K562 (cell line): Measurements from ENCODE around the gene NEDD4. TPM values are rescaled to one million over a fixed set of nuclear protein-coding genes. Genes with fewer than 3 reads are reported as not detected.

ENCODE experiments used
- ATAC-seq: fragments of 200-7000 bp; cut with Tn5 transposase; 3 replicates; pipeline ENCODE4 v1.9.1; 2020; ENCODE audit warnings: moderate library complexity
- BruUV-seq: library from RNA; stranded (reverse); fragments of 400-500 nt; replicated peaks from 2 replicates; lab custom pipeline; 2021; lab: Mats Ljungman, UMichigan
- CTCF ChIA-PET: fragments of 300-600 bp; formaldehyde crosslinking; extraction: SDS; loops from one replicate; lab custom pipeline; 2021; ENCODE audit warnings: low intra/inter-chr PET ratio; lab: Yijun Ruan, JAX
- POLR2A ChIA-PET: fragments of 300-600, 350-650 bp; sonication (Branson Sonifier 250); formaldehyde crosslinking; extraction: SDS; loops from one replicate; lab custom pipeline; 2021; ENCODE audit warnings: antibody characterized with exemption, inconsistent platforms; lab: Yijun Ruan, JAX
- DNase-seq, 4 experiments: peaks; one replicate each; pipeline versions ENCODE4 v3.0.0 to v3.0.0-alpha.2; 2011 to 2018; ENCODE audit warnings: low spot score in 3 of 4, mixed read lengths in 3 of 4; ENCODE audit errors: extremely low read depth in 1 of 4
- FAIRE-seq: peaks from 2 replicates; lab custom pipeline; 2011; peaks lifted over from hg19 to GRCh38; lab: Jason Lieb, UNC
- H2AFZ ChIP-seq: 2 replicates; pipeline ENCODE4 v1.6.0; 2011; ENCODE audit warnings: low read depth, low read length, control low read depth, inconsistent platforms
- H3K27ac ChIP-seq: fragments of 200-600 bp; 3 replicates; pipeline ENCODE4 v1.8.0; 2011; ENCODE audit warnings: low read depth, mild to moderate bottlenecking, control low read depth, inconsistent platforms, low read length, moderate library complexity, mixed read lengths; ENCODE audit errors: extremely low read depth
- H3K27me3 ChIP-seq, 2 experiments: fragments of 300-600 bp in 1 of 2; 2 replicates in 1 of 2; 3 replicates in 1 of 2; pipeline versions ENCODE4 v1.6.0 to v1.8.0; 2011; ENCODE audit warnings: inconsistent platforms in 2 of 2, low read length in 2 of 2, mild to moderate bottlenecking in 1 of 2, mixed read lengths in 1 of 2, moderate library complexity in 1 of 2; ENCODE audit not compliant: control insufficient read depth in 2 of 2, insufficient read depth in 2 of 2
- H3K36me3 ChIP-seq: fragments of 300-600 bp; 3 replicates; pipeline ENCODE4 v1.8.0; 2011; ENCODE audit warnings: mild to moderate bottlenecking, low read length, inconsistent platforms; ENCODE audit not compliant: control insufficient read depth, insufficient read depth
- H3K4me1 ChIP-seq, 2 experiments: fragments of 200-600 bp in 1 of 2; replicated peaks in 1 of 2; 2 replicates in 1 of 2; 3 replicates in 1 of 2; pipeline versions ENCODE4 v1.5.1 to v1.8.0; 2011; ENCODE audit warnings: inconsistent platforms in 2 of 2, low read length in 2 of 2, mild to moderate bottlenecking in 1 of 2, mixed read lengths in 1 of 2, moderate library complexity in 1 of 2; ENCODE audit not compliant: control insufficient read depth in 2 of 2, insufficient read depth in 2 of 2
- H3K4me2 ChIP-seq: 2 replicates; pipeline ENCODE4 v1.6.1; 2011; ENCODE audit warnings: low read length, control low read depth, inconsistent platforms, mixed read lengths; ENCODE audit not compliant: insufficient read depth
- H3K4me3 ChIP-seq: fragments of 200-600 bp; sonication (generic), shearing (Covaris generic); 2 replicates; pipeline ENCODE4 v1.5.1; 2016; ENCODE audit warnings: control low read depth, inconsistent platforms
- H3K79me2 ChIP-seq: fragments of 200-600 bp; 3 replicates; pipeline ENCODE4 v1.8.0; 2011; ENCODE audit warnings: low read length, inconsistent platforms; ENCODE audit not compliant: control insufficient read depth, insufficient read depth
- H3K9ac ChIP-seq, 2 experiments: 2 replicates each; pipeline versions ENCODE4 v1.6.0 to v1.6.1; 2011; ENCODE audit warnings: low read depth in 2 of 2, low read length in 2 of 2, control low read depth in 1 of 2, inconsistent platforms in 1 of 2, mild to moderate bottlenecking in 1 of 2, mixed read lengths in 1 of 2; ENCODE audit not compliant: insufficient read depth in 1 of 2
- H3K9me1 ChIP-seq: one replicate; pipeline ENCODE4 v1.6.0; 2011; ENCODE audit warnings: inconsistent platforms, mild to moderate bottlenecking, low read length, moderate library complexity; ENCODE audit not compliant: control insufficient read depth, insufficient read depth
- H3K9me3 ChIP-seq: replicated peaks from 2 replicates; pipeline ENCODE4 v1.5.1; 2011; ENCODE audit warnings: low read depth, low read length, inconsistent platforms; ENCODE audit not compliant: control insufficient read depth, insufficient read depth
- H4K20me1 ChIP-seq: replicated peaks from 2 replicates; pipeline ENCODE4 v1.6.1; 2011; ENCODE audit warnings: low read length, inconsistent platforms, mixed read lengths; ENCODE audit not compliant: control insufficient read depth, insufficient read depth
- CHD1 ChIP-seq: fragments of 200-600 bp; sonication (generic); IDR thresholded peaks from one replicate; pipeline ENCODE4 v1.6.1; 2012; ENCODE audit warnings: mild to moderate bottlenecking, moderate library complexity, low read length, inconsistent platforms
- ERF ChIP-seq: fragments of 450-650 bp; formaldehyde crosslinking; IDR thresholded peaks from 2 replicates; pipeline ENCODE4 v1.4.0; 2020; ENCODE audit warnings: mild to moderate bottlenecking, mixed read lengths
- ESRRB ChIP-seq: fragments of 250-450 bp; sonication (Bioruptor Pico); IDR thresholded peaks from 2 replicates; pipeline ENCODE4 v1.5.0; 2020; ENCODE audit warnings: mild to moderate bottlenecking, moderate library complexity, borderline replicate concordance
- GTF2B ChIP-seq: IDR thresholded peaks from 2 replicates; pipeline ENCODE4 v1.6.1; 2011; ENCODE audit not compliant: insufficient read length; ENCODE audit errors: extremely low read depth
- HDAC1 ChIP-seq, 2 experiments: fragments of 450-650 bp; IDR thresholded peaks; 2 replicates each; pipeline ENCODE4 v1.6.1; 2016 to 2017; ENCODE audit warnings: inconsistent platforms in 1 of 2, mild to moderate bottlenecking in 1 of 2, moderate library complexity in 1 of 2
- KDM1A ChIP-seq, 2 experiments: fragments of 450-650 bp; IDR thresholded peaks; 2 replicates each; pipeline ENCODE4 v1.6.1; 2016; ENCODE audit warnings: mild to moderate bottlenecking in 2 of 2
- LARP7 ChIP-seq: fragments of 450-650 bp; IDR thresholded peaks from 2 replicates; pipeline ENCODE4 v1.6.1; 2016
- ZZZ3 ChIP-seq: fragments of 450-650 bp; IDR thresholded peaks from 2 replicates; pipeline ENCODE4 v1.6.1; 2016; ENCODE audit warnings: antibody characterized with exemption, mild to moderate bottlenecking, moderate library complexity
- WGBS: fragments of 100-300 bp; shearing (Covaris generic); methylation state at CpG from one replicate; pipeline ENCODE4 v1.1.6; 2016; ENCODE audit warnings: low coverage, mixed read lengths; ENCODE audit not compliant: insufficient coverage; ENCODE audit errors: missing lambda C conversion rate; 5-methylcytosine and 5-hydroxymethylcytosine counted together
- in situ Hi-C: fragments of 300-500 bp; cut with MboI; formaldehyde crosslinking; loops from 4 replicates; pipeline ENCODE4 v1.15.0; 2018; ENCODE audit warnings: inconsistent platforms, mixed read lengths
- intact Hi-C: fragments of 100-400 bp; cut with micrococcal nuclease; formaldehyde crosslinking; loops from 2 replicates; pipeline ENCODE4 v1.14.2; 2022
- polyA plus RNA-seq, 8 experiments: library from polyadenylated mRNA; depleted of rRNA in 4 of 8; stranded (reverse) in 5 of 8; unstranded in 3 of 8; fragments of >200 nt; fragmentation: Nextera tagmentation in 2 of 8; fragmentation: Illumina TruSeq in 1 of 8; extraction: Ambion mirVana in 2 of 8; extraction: Trizol in 1 of 8; gene quantifications; 2 replicates each; pipeline versions ENCODE4 v1.2.1 to v1.2.3, GENCODE V29; 2011 to 2014; ENCODE audit warnings: inconsistent platforms in 1 of 8, missing spikeins in 1 of 8
- total RNA-seq, 7 experiments: library from RNA; depleted of rRNA in 6 of 7; stranded (reverse); fragments of >200 nt in 6 of 7; fragmentation: Illumina TruSeq in 2 of 7; extraction: Trizol in 2 of 7; gene quantifications; 2 replicates each; pipeline versions ENCODE4 v1.2.1 to v1.2.3, GENCODE V29; 2011 to 2021; ENCODE audit warnings: low replicate concordance in 1 of 7
- TF ChIP-seq, protein P1 (sequence below): fragments of 250-450 bp; sonication (Bioruptor Pico); IDR thresholded peaks from 2 replicates; pipeline ENCODE4 v1.5.0; 2021; ENCODE audit warnings: mild to moderate bottlenecking, borderline replicate concordance
- TF ChIP-seq, protein P2 (sequence below): sonication (generic); formaldehyde crosslinking; IDR thresholded peaks from 2 replicates; pipeline ENCODE4 v1.8.0; 2022; ENCODE audit warnings: mild to moderate bottlenecking, missing genetic modification reagents, borderline replicate concordance

NEDD4 gene
- total and polyA plus RNA-seq, 9 of the 15 experiments (the other 6 are each of a cell fraction or from before 2014, with no cell fraction given), result 7.2 to 23.7 (median 17.3) TPM

DNA sequence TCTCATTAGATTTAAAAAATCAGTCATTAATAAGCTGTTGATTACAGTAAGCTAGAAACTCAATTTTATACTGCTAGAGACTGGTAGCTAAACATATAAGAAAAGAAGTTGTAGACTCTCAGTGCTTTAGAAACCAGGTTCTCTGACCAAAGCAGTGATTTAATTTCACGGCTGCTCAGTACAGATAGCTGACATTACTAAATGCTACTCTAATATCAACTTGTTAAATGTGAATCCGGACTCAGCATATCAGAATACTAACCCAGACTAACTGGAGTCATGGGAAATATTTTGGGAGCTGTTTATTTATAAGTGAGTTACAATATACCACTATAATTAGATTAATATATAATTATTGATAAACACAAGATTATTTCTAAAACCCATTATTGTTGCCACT lies 80.4 kb downstream of the NEDD4 start:
- TF ChIP-seq KDM1A (IDR thresholded peaks at IDR 0.05), result no peak
- no peak for TF ChIP-seq HDAC1 (IDR thresholded peaks at IDR 0.05)
- no peak for TF ChIP-seq ESRRB
- TF ChIP-seq ERF (CRISPR knock-in tag), result no peak
- no peak for TF ChIP-seq CHD1
- TF ChIP-seq, protein P1, sequence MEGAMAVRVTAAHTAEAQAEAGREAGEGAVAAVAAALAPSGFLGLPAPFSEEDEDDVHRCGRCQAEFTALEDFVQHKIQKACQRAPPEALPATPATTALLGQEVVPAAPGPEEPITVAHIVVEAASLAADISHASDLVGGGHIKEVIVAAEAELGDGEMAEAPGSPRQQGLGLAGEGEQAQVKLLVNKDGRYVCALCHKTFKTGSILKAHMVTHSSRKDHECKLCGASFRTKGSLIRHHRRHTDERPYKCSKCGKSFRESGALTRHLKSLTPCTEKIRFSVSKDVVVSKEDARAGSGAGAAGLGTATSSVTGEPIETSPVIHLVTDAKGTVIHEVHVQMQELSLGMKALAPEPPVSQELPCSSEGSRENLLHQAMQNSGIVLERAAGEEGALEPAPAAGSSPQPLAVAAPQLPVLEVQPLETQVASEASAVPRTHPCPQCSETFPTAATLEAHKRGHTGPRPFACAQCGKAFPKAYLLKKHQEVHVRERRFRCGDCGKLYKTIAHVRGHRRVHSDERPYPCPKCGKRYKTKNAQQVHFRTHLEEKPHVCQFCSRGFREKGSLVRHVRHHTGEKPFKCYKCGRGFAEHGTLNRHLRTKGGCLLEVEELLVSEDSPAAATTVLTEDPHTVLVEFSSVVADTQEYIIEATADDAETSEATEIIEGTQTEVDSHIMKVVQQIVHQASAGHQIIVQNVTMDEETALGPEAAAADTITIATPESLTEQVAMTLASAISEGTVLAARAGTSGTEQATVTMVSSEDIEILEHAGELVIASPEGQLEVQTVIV (CRISPR knock-in tag), result no peak
- no peak for TF ChIP-seq LARP7
- no peak for TF ChIP-seq GTF2B
- no peak for TF ChIP-seq ZZZ3
- TF ChIP-seq, protein P2, sequence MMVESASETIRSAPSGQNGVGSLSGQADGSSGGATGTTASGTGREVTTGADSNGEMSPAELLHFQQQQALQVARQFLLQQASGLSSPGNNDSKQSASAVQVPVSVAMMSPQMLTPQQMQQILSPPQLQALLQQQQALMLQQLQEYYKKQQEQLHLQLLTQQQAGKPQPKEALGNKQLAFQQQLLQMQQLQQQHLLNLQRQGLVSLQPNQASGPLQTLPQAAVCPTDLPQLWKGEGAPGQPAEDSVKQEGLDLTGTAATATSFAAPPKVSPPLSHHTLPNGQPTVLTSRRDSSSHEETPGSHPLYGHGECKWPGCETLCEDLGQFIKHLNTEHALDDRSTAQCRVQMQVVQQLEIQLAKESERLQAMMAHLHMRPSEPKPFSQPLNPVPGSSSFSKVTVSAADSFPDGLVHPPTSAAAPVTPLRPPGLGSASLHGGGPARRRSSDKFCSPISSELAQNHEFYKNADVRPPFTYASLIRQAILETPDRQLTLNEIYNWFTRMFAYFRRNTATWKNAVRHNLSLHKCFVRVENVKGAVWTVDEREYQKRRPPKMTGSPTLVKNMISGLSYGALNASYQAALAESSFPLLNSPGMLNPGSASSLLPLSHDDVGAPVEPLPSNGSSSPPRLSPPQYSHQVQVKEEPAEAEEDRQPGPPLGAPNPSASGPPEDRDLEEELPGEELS (CRISPR knock-in tag), result no peak
- no peak for ATAC-seq
- Histone ChIP-seq H3K4me2 (no peak overlapping the region), H4K20me1 (no peaks in the 10 kb centered on the region), H3K9me1 (no peaks in the 10 kb centered on the region), H3K27me3 (no peaks in the 10 kb centered on the region), H3K9ac (no peak overlapping the region), H3K36me3 (no peaks in the 10 kb centered on the region), H3K9me3 (no peaks in the 10 kb centered on the region), H2AFZ (no peak overlapping the region), H3K79me2 (no peaks in the 10 kb centered on the region), H3K4me1 (no peaks in the 10 kb centered on the region), H3K4me3 (no peak overlapping the region), H3K27ac (no peak overlapping the region)
- WGBS, result 51% methylated on average over 2 of the region's 2 CpGs
- no peak for FAIRE-seq
- in situ Hi-C loops, result no loop called here
- BruUV-seq, result no TSS peak
- POLR2A ChIA-PET, result no interaction called here
- CTCF ChIA-PET, result no interaction called here
- intact Hi-C loops, result loop anchor here (10.0 kb wide), 1 partner anchor 258 kb away; no protein-coding TSS in a partner anchor
- no peak for DNase-seq
